Measurements from ENCODE around the gene GNG4. TPM values are rescaled to one million over a fixed set of nuclear protein-coding genes. Genes with fewer than 3 reads are reported as not detected.
"Not testable (repeated sequence)": the region's sequence is repeated elsewhere in the genome, so short reads cannot be mapped to it uniquely, and the experiment has no call there.

GNG4 gene
- total RNA-seq, 1 donor = under 0.01 TPM

- Histone ChIP-seq H4K20me1 (ENCODE audit: insufficient read depth, low read length) (no peaks in the 10 kb centered on the region), H3K4me2 (ENCODE audit: insufficient read depth, low read length) (no peak overlapping the region), H3K79me2 (ENCODE audit: insufficient read depth, low read length) (no peaks in the 10 kb centered on the region), H3K4me3 (ENCODE audit: insufficient read depth, low read length) (no peak overlapping the region), H2AFZ (ENCODE audit: low read length) (no peak overlapping the region), H3K9me3 (ENCODE audit: low read depth, low read length) (no peaks in the 10 kb centered on the region), H3K27ac (ENCODE audit: low read depth, low read length) (no peak overlapping the region), H3K4me1 (ENCODE audit: insufficient read depth, low read length) (no peaks in the 10 kb centered on the region), H3K27me3 (ENCODE audit: insufficient read depth, low read length) (no peaks in the 10 kb centered on the region), H3K36me3 (ENCODE audit: insufficient read depth, low read length) (no peaks in the 10 kb centered on the region)
- TF ChIP-seq CTCF (IDR thresholded peaks at IDR 0.05; ENCODE audit: extremely low read depth, low read depth, low read length) = no peak
- DNase-seq (ENCODE audit: insufficient read length, low spot score, missing footprints) = no peak
Observed at GRCh38 chr1:235573880-235574279, 75.7 kb downstream of the GNG4 start.

GRCh38 chr1:235572971-235573370 is 76.6 kb downstream of the GNG4 start:
- not testable (repeated sequence) for DNase-seq (ENCODE audit: insufficient read length, low spot score, missing footprints); H3K36me3 ChIP-seq (ENCODE audit: insufficient read depth, low read length); H3K27ac ChIP-seq (ENCODE audit: low read depth, low read length); H3K4me2 ChIP-seq (ENCODE audit: insufficient read depth, low read length); H3K27me3 ChIP-seq (ENCODE audit: insufficient read depth, low read length); H4K20me1 ChIP-seq (ENCODE audit: insufficient read depth, low read length); H3K4me1 ChIP-seq (ENCODE audit: insufficient read depth, low read length); H3K79me2 ChIP-seq (ENCODE audit: insufficient read depth, low read length); H2AFZ ChIP-seq (ENCODE audit: low read length); H3K9me3 ChIP-seq (ENCODE audit: low read depth, low read length); H3K4me3 ChIP-seq (ENCODE audit: insufficient read depth, low read length)

GRCh38 chr1:235571482-235571881 is 78.1 kb downstream of the GNG4 start:
- Histone ChIP-seq H4K20me1 (ENCODE audit: insufficient read depth, low read length) (no peaks in the 10 kb centered on the region), H3K4me2 (ENCODE audit: insufficient read depth, low read length) (no peak overlapping the region), H3K9me3 (ENCODE audit: low read depth, low read length) (no peaks in the 10 kb centered on the region), H3K27ac (ENCODE audit: low read depth, low read length) (no peak overlapping the region), H3K4me3 (ENCODE audit: insufficient read depth, low read length) (no peak overlapping the region), H3K36me3 (ENCODE audit: insufficient read depth, low read length) (no peaks in the 10 kb centered on the region), H2AFZ (ENCODE audit: low read length) (no peak overlapping the region), H3K27me3 (ENCODE audit: insufficient read depth, low read length) (no peaks in the 10 kb centered on the region), H3K79me2 (ENCODE audit: insufficient read depth, low read length) (no peaks in the 10 kb centered on the region), H3K4me1 (ENCODE audit: insufficient read depth, low read length) (no peaks in the 10 kb centered on the region)
- no peak for DNase-seq (ENCODE audit: insufficient read length, low spot score, missing footprints)
- no peak for TF ChIP-seq CTCF (IDR thresholded peaks at IDR 0.05; ENCODE audit: extremely low read depth, low read depth, low read length)

GRCh38 chr1:235567812-235568503 is 81.6 kb downstream of the GNG4 start:
- Histone ChIP-seq H3K36me3 (ENCODE audit: insufficient read depth, low read length) (no peaks in the 10 kb centered on the region), H3K27ac (ENCODE audit: low read depth, low read length) (no peak overlapping the region), H3K4me2 (ENCODE audit: insufficient read depth, low read length) (no peak overlapping the region), H3K27me3 (ENCODE audit: insufficient read depth, low read length) (no peaks in the 10 kb centered on the region), H2AFZ (ENCODE audit: low read length) (no peak overlapping the region), H4K20me1 (ENCODE audit: insufficient read depth, low read length) (no peaks in the 10 kb centered on the region), H3K9me3 (ENCODE audit: low read depth, low read length) (no peaks in the 10 kb centered on the region), H3K79me2 (ENCODE audit: insufficient read depth, low read length) (no peaks in the 10 kb centered on the region), H3K4me1 (ENCODE audit: insufficient read depth, low read length) (no peaks in the 10 kb centered on the region), H3K4me3 (ENCODE audit: insufficient read depth, low read length) (no peak overlapping the region)
- DNase-seq (ENCODE audit: insufficient read length, low spot score, missing footprints) = peak; percentile 5
- no peak for TF ChIP-seq CTCF (IDR thresholded peaks at IDR 0.05; ENCODE audit: extremely low read depth, low read depth, low read length)

Measured in osteoblast (primary cell).